ENCODE results near the gene C19orf81. TPM values are rescaled to one million over a fixed set of nuclear protein-coding genes. Genes with fewer than 3 reads are reported as not detected.

C19orf81 gene
- total and polyA plus RNA-seq, 5 donors from 2014 or later: not detected

DNA sequence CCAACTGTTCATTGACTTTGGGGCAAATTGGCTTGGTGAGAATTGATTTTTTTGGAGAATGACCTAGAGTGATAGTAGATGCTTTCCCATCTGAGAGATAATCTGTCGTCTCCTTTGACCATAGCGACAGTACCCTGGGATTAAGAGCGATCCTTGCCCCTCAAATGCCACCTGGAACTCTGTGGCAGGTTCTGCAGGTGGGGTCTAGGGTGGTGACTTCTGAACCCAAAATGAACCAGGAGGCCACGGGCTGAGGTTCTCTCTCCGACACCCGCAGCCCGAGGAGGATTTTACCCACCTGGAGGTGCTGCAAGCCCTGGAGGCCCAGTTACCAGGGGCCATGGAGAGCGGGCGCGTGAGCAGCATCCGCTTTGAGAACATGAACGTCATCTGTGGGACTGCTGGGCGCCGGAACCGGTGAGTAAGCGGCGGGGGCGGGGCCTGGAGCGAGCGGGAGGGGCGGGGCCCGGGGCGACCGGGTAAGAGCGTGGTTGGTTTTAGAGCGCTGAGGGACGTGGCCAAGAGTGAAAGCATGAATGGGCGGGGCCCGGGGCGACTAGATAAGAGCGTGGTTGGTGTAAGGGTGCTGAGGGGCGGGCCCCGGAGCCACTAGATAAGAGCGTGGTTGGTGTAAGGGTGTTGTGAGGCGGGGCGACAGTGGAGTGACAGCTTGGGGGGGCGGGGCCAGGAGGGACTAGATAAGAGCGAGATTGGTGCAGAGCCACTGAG lies 8.6 kb downstream of the C19orf81 start:
- no peaks in the 10 kb centered on the region for H3K36me3 ChIP-seq (ENCODE audit: control insufficient read depth, insufficient read depth, low read length)
- H3K27ac ChIP-seq (ENCODE audit: insufficient read depth, low read length, poor library complexity, severe bottlenecking): no peak overlapping the region
- DNase-seq (peak; percentile 41 to 71 (median 52)), ATAC-seq (ENCODE audit: low read depth in 2 of 2) (peak; percentile 82 to 90)
- peaks cover 16% of the 10 kb centered on the region for H3K4me1 ChIP-seq (ENCODE audit: control insufficient read depth, insufficient read depth, low read length, poor library complexity, severe bottlenecking)
- Mint-ChIP-seq H3K27me3 (peaks cover 43% of the 10 kb centered on the region), H3K9me3 (peaks cover 0 to 21% (median 8%) of the 10 kb centered on the region in 7 donors), H3K27ac (peak overlapping the region in 1 of 3 donors; percentile 62), H3K4me3 (peak overlapping the region; percentile 10 to 59 (median 46)), H3K4me1 (peaks cover 6 to 20% (median 10%) of the 10 kb centered on the region in 4 donors), H3K36me3 (no peaks in the 10 kb centered on the region)
- no peak overlapping the region for H3K4me3 ChIP-seq (ENCODE audit: low read depth, low read length)
- H3K27me3 ChIP-seq (ENCODE audit: control insufficient read depth, insufficient read depth, low read length): peaks cover 7% of the 10 kb centered on the region
- H3K9me3 ChIP-seq (ENCODE audit: control insufficient read depth in 2 of 2, low read length in 2 of 2): peaks cover 3 to 13% of the 10 kb centered on the region in 2 experiments

GRCh38 chr19:50658441-50659317 lies 9.4 kb downstream of the C19orf81 start:
- Mint-ChIP-seq H3K27ac (peak overlapping the region in 1 of 3 donors; percentile 62), H3K9me3 (peaks cover 0 to 21% (median 8%) of the 10 kb centered on the region in 7 donors), H3K27me3 (peaks cover 47% of the 10 kb centered on the region), H3K36me3 (no peaks in the 10 kb centered on the region), H3K4me1 (peaks cover 6 to 23% (median 13%) of the 10 kb centered on the region in 4 donors), H3K4me3 (peak overlapping the region; percentile 45 to 69 (median 54))
- Histone ChIP-seq H3K36me3 (ENCODE audit: control insufficient read depth, insufficient read depth, low read length) (no peaks in the 10 kb centered on the region), H3K4me3 (ENCODE audit: low read depth, low read length) (no peak overlapping the region), H3K27me3 (ENCODE audit: control insufficient read depth, insufficient read depth, low read length) (peaks cover 7% of the 10 kb centered on the region), H3K9me3 (ENCODE audit: control insufficient read depth in 2 of 2, low read length in 2 of 2) (peaks cover 3 to 13% of the 10 kb centered on the region in 2 experiments), H3K4me1 (ENCODE audit: control insufficient read depth, insufficient read depth, low read length, poor library complexity, severe bottlenecking) (peaks cover 16% of the 10 kb centered on the region), H3K27ac (ENCODE audit: insufficient read depth, low read length, poor library complexity, severe bottlenecking) (no peak overlapping the region)
- peak; percentile 8 to 22 for ATAC-seq (ENCODE audit: low read depth in 2 of 2)
- peak in 2 of 3 donors; percentile 7 to 41 for DNase-seq

- Histone ChIP-seq H3K4me1 (ENCODE audit: control insufficient read depth, insufficient read depth, low read length, poor library complexity, severe bottlenecking) (peaks cover 16% of the 10 kb centered on the region), H3K36me3 (ENCODE audit: control insufficient read depth, insufficient read depth, low read length) (no peaks in the 10 kb centered on the region), H3K9me3 (ENCODE audit: control insufficient read depth in 2 of 2, low read length in 2 of 2) (peaks cover 3 to 13% of the 10 kb centered on the region in 2 experiments), H3K27ac (ENCODE audit: insufficient read depth, low read length, poor library complexity, severe bottlenecking) (no peak overlapping the region), H3K4me3 (ENCODE audit: low read depth, low read length) (no peak overlapping the region), H3K27me3 (ENCODE audit: control insufficient read depth, insufficient read depth, low read length) (peaks cover 7% of the 10 kb centered on the region)
- DNase-seq: no peak
- H3K27me3 Mint-ChIP-seq: peaks cover 55% of the 10 kb centered on the region
- H3K4me1 Mint-ChIP-seq: peaks cover 6 to 23% (median 13%) of the 10 kb centered on the region in 4 donors
- H3K4me3 Mint-ChIP-seq: peak overlapping the region in 2 of 4 donors; percentile 41 to 69
- H3K9me3 Mint-ChIP-seq: peaks cover 0 to 21% (median 8%) of the 10 kb centered on the region in 7 donors
- ATAC-seq (ENCODE audit: low read depth in 2 of 2): no peak
- peak overlapping the region in 1 of 3 donors; percentile 38 for H3K27ac Mint-ChIP-seq
- H3K36me3 Mint-ChIP-seq: no peaks in the 10 kb centered on the region
These were observed 10.3 kb downstream of the C19orf81 start for GRCh38 chr19:50659318-50660087.

DNA sequence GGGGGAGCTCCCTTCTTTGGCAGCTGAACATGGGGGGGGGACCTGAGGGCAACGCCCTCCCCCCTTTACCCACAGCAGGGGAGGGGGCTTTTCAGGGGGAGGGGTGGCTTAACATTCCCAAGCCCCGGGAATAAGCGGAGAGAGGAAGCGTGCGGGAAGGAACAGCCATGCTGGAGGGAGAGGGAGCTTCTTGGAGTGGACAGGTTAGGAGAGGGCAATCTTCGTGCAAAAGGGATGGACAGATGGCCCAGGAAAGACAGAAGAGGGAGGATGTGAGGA lies 10.8 kb downstream of the C19orf81 start:
- ATAC-seq (ENCODE audit: low read depth in 2 of 2) (no peak), DNase-seq (no peak)
- Histone ChIP-seq H3K4me1 (ENCODE audit: control insufficient read depth, insufficient read depth, low read length, poor library complexity, severe bottlenecking) (peaks cover 16% of the 10 kb centered on the region), H3K36me3 (ENCODE audit: control insufficient read depth, insufficient read depth, low read length) (no peaks in the 10 kb centered on the region), H3K4me3 (ENCODE audit: low read depth, low read length) (no peak overlapping the region), H3K27me3 (ENCODE audit: control insufficient read depth, insufficient read depth, low read length) (peaks cover 7% of the 10 kb centered on the region), H3K9me3 (ENCODE audit: control insufficient read depth in 2 of 2, low read length in 2 of 2) (peaks cover 3 to 10% of the 10 kb centered on the region in 2 experiments), H3K27ac (ENCODE audit: insufficient read depth, low read length, poor library complexity, severe bottlenecking) (no peak overlapping the region)
- Mint-ChIP-seq H3K4me1 (peaks cover 6 to 23% (median 13%) of the 10 kb centered on the region in 4 donors), H3K27ac (no peak overlapping the region), H3K9me3 (peaks cover 0 to 19% (median 5%) of the 10 kb centered on the region in 7 donors), H3K4me3 (peak overlapping the region in 1 of 4 donors; percentile 66), H3K36me3 (no peaks in the 10 kb centered on the region), H3K27me3 (peaks cover 55% of the 10 kb centered on the region)

GRCh38 chr19:50661023-50661422 lies 11.8 kb downstream of the C19orf81 start:
- peaks cover 50% of the 10 kb centered on the region for H3K27me3 Mint-ChIP-seq
- peaks cover 6 to 23% (median 13%) of the 10 kb centered on the region in 4 donors for H3K4me1 Mint-ChIP-seq
- Histone ChIP-seq H3K27me3 (ENCODE audit: control insufficient read depth, insufficient read depth, low read length) (peaks cover 7% of the 10 kb centered on the region), H3K4me3 (ENCODE audit: low read depth, low read length) (no peak overlapping the region), H3K4me1 (ENCODE audit: control insufficient read depth, insufficient read depth, low read length, poor library complexity, severe bottlenecking) (peaks cover 16% of the 10 kb centered on the region), H3K36me3 (ENCODE audit: control insufficient read depth, insufficient read depth, low read length) (no peaks in the 10 kb centered on the region), H3K27ac (ENCODE audit: insufficient read depth, low read length, poor library complexity, severe bottlenecking) (no peak overlapping the region), H3K9me3 (ENCODE audit: control insufficient read depth in 2 of 2, low read length in 2 of 2) (peaks cover 3 to 9% of the 10 kb centered on the region in 2 experiments)
- ATAC-seq (ENCODE audit: low read depth in 2 of 2): no peak
- DNase-seq: no peak
- no peaks in the 10 kb centered on the region for H3K36me3 Mint-ChIP-seq
- H3K9me3 Mint-ChIP-seq: peaks cover 0 to 19% (median 5%) of the 10 kb centered on the region in 7 donors
- H3K4me3 Mint-ChIP-seq: no peak overlapping the region
- H3K27ac Mint-ChIP-seq: no peak overlapping the region

DNA sequence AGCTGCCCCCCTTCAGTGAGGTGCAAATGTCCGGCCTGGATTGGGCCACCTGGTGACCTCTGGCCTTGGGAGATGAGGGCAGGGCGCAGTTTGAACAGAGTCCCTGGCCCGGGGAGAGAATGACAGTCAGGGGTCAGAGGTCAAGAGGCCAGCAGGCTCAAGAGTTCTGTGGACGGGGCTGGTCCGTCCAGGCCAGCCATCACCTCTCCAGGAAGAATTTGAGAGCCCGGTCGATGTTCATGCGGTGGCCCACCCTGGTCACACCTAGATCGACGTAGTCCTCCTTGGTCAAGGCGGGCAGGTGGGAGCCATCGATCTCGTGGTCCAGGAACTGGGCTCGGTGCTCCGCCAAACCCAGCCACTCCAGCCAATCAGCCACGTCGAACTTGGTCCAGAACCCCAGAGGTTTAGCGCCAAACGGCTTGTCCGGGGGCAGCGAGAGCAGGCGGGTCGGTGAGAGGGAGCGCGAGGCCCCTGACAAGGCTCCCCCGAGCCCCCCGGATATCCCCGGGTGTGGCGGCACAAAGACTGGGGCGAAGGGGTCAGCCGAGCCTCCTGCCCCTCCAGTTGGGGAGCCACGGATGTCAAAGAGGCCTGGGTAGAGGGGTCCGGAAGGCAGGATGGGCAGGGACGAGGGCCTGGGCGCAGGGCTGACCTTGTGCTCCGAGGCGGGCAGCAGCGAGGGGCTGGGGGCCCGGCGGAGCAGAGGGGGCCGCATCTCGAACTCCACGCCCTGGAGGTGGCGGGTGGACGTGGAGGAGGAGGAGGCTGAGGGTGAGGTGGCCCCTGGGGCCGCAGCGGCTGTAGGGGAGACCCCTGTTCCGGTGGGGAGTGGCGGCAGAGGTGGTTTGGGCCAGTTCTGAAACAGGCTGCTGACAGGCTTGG lies 12.8 kb downstream of the C19orf81 start:
- Histone ChIP-seq H3K27me3 (ENCODE audit: control insufficient read depth, insufficient read depth, low read length) (peaks cover 7% of the 10 kb centered on the region), H3K4me1 (ENCODE audit: control insufficient read depth, insufficient read depth, low read length, poor library complexity, severe bottlenecking) (peaks cover 16% of the 10 kb centered on the region), H3K9me3 (ENCODE audit: control insufficient read depth in 2 of 2, low read length in 2 of 2) (peaks cover 3 to 9% of the 10 kb centered on the region in 2 experiments), H3K27ac (ENCODE audit: insufficient read depth, low read length, poor library complexity, severe bottlenecking) (no peak overlapping the region), H3K36me3 (ENCODE audit: control insufficient read depth, insufficient read depth, low read length) (no peaks in the 10 kb centered on the region), H3K4me3 (ENCODE audit: low read depth, low read length) (no peak overlapping the region)
- DNase-seq (no peak), ATAC-seq (ENCODE audit: low read depth in 2 of 2) (no peak)
- Mint-ChIP-seq H3K4me1 (peaks cover 6 to 23% (median 13%) of the 10 kb centered on the region in 4 donors), H3K27me3 (peaks cover 52% of the 10 kb centered on the region), H3K9me3 (peaks cover 0 to 16% (median 5%) of the 10 kb centered on the region in 7 donors), H3K36me3 (no peaks in the 10 kb centered on the region), H3K27ac (no peak overlapping the region), H3K4me3 (no peak overlapping the region)

Measured in CD4-positive, CD25-positive, alpha-beta regulatory T cell (primary cell).